Measurements from ENCODE around the gene ST3GAL2. TPM values are rescaled to one million over a fixed set of nuclear protein-coding genes. Genes with fewer than 3 reads are reported as not detected.
"Not testable (repeated sequence)": the region's sequence is repeated elsewhere in the genome, so short reads cannot be mapped to it uniquely, and the experiment has no call there.

Gene ST3GAL2
- total RNA-seq, 1 experiment from 2014 or later: 45.9 TPM

DNA sequence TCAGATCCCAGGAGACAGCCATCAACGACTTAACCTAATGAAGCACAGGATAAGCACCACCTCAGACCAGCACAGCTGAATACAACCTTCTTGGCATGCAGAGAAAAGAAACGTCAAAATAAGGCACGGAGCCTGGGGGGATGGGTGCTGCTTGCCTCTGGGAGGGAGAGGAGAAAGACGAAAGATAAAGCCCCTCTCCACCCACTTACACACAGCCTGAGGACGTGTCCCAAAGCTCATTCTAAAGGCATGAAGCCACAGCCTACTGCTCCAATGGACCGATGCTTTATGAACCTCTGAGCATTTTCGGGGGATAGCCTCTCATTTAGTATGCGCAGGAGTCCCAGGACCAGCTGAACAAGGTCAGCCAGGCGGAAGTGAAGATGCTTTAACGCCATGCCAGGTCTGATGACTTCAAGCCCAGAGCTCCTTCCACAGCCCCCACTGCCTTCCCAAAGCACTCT, 31.1 kb downstream of the ST3GAL2 start:
- Mint-ChIP-seq H3K4me1 (peaks cover 15 to 26% of the 10 kb centered on the region in 2 experiments), H3K27ac (peak overlapping the region; percentile 8 to 94 (median 21); a peak in 5 of 7 replicates), H3K4me3 (no peak overlapping the region), H3K36me3 (ENCODE audit: insufficient read depth in 1 of 3, low read depth in 3 of 3) (peaks cover 5 to 24% (median 15%) of the 10 kb centered on the region in 3 experiments; a peak in 6 of 7 replicates), H3K9me3 (peaks cover 0 to 2% of the 10 kb centered on the region in 2 experiments; a peak in 1 of 5 replicates), H3K27me3 (ENCODE audit: low read depth) (no peaks in the 10 kb centered on the region)
- peaks cover 2% of the 10 kb centered on the region for H3K79me1 ChIP-seq (ENCODE audit: insufficient read depth, low read depth, low read length, poor library complexity, severe bottlenecking)
- H2BK15ac ChIP-seq (ENCODE audit: low read depth, low read length): no peak overlapping the region
- H3K14ac ChIP-seq (ENCODE audit: insufficient read depth, low read length): no peak overlapping the region
- H3K23ac ChIP-seq (ENCODE audit: insufficient read length, low read depth, low read length): no peak overlapping the region
- no peak overlapping the region for H2BK120ac ChIP-seq (ENCODE audit: low read depth, low read length, poor library complexity, severe bottlenecking)
- no peak overlapping the region for H2BK20ac ChIP-seq (ENCODE audit: low read depth, low read length, poor library complexity, severe bottlenecking)
- no peak overlapping the region for H3K4me2 ChIP-seq (ENCODE audit: insufficient read depth, insufficient read length, low read length)
- H2AK5ac ChIP-seq (ENCODE audit: insufficient read length, low read length): no peak overlapping the region
- no peaks in the 10 kb centered on the region for H4K20me1 ChIP-seq (ENCODE audit: control insufficient read depth, insufficient read depth, insufficient read length)
- H4K91ac ChIP-seq (ENCODE audit: insufficient read length, low read depth, low read length): no peak overlapping the region
- H3K9ac ChIP-seq (ENCODE audit: extremely low read depth, insufficient read length, low read length): no peak overlapping the region
- H4K8ac ChIP-seq (replicated peaks; ENCODE audit: insufficient read length, low read depth, low read length): no peak overlapping the region
- H4K5ac ChIP-seq (ENCODE audit: insufficient read length, low read depth, low read length): no peak overlapping the region
- H3K79me2 ChIP-seq (ENCODE audit: insufficient read depth, low read length): no peaks in the 10 kb centered on the region; the same call in 1 of the 2 replicates
- H3K56ac ChIP-seq (ENCODE audit: insufficient read length, low read depth, low read length): no peak overlapping the region
- H3T11ph ChIP-seq (ENCODE audit: low read length): no peak overlapping the region
- H3K4me1 ChIP-seq (ENCODE audit: insufficient read depth, low read length): peaks cover 9% of the 10 kb centered on the region; the same call in 1 of the 2 replicates
- no CpG with 5 or more reads among the region's 10 CpGs for WGBS (ENCODE audit: extremely low coverage, insufficient read length, low lambda C conversion rate)
- no peaks in the 10 kb centered on the region for H3K23me2 ChIP-seq (ENCODE audit: insufficient read length, low read depth, low read length, poor library complexity, severe bottlenecking)
- H2BK12ac ChIP-seq (ENCODE audit: insufficient read length, low read depth, low read length): no peak overlapping the region
- no peak overlapping the region for H3K27ac ChIP-seq (ENCODE audit: insufficient read length, low read depth, low read length)
- H3K4ac ChIP-seq (ENCODE audit: low read depth, low read length): no peak overlapping the region
- no peak overlapping the region for H2BK5ac ChIP-seq (ENCODE audit: insufficient read length, low read length)
- H3K18ac ChIP-seq (ENCODE audit: insufficient read length, low read depth, low read length): no peak overlapping the region
- TF ChIP-seq, protein P1, sequence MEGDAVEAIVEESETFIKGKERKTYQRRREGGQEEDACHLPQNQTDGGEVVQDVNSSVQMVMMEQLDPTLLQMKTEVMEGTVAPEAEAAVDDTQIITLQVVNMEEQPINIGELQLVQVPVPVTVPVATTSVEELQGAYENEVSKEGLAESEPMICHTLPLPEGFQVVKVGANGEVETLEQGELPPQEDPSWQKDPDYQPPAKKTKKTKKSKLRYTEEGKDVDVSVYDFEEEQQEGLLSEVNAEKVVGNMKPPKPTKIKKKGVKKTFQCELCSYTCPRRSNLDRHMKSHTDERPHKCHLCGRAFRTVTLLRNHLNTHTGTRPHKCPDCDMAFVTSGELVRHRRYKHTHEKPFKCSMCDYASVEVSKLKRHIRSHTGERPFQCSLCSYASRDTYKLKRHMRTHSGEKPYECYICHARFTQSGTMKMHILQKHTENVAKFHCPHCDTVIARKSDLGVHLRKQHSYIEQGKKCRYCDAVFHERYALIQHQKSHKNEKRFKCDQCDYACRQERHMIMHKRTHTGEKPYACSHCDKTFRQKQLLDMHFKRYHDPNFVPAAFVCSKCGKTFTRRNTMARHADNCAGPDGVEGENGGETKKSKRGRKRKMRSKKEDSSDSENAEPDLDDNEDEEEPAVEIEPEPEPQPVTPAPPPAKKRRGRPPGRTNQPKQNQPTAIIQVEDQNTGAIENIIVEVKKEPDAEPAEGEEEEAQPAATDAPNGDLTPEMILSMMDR (conservative IDR thresholded peaks at IDR 0.05): no peak
- no peak overlapping the region for H2AFZ ChIP-seq (ENCODE audit: low read length)
- DNase-seq: no peak
- H3K27me3 ChIP-seq (ENCODE audit: insufficient read depth, low read length): no peaks in the 10 kb centered on the region
- no peaks in the 10 kb centered on the region for H3K9me3 ChIP-seq (ENCODE audit: control insufficient read depth, low read depth, low read length)

DNA sequence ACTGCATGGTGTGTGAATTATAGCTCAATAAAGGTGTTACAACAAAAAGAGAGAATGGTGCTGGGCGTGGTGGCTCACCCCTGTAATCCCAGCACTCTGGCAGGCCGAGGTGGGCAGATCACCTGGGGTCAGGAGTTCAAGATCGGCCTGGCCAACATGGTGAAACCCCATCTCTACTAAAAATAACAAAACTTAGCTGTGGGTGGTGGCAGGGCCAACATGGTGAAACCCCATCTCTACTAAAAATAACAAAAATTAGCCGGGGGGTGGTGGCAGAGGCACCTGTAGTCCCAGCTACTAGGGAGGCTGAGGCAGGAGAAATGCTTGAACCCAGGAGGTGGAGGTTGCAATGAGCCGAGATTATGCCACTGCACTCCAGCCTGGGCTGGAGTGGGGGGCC, 32.8 kb downstream of the ST3GAL2 start:
- not testable (repeated sequence) for H2BK5ac ChIP-seq (ENCODE audit: insufficient read length, low read length); H3K27ac ChIP-seq (ENCODE audit: insufficient read length, low read depth, low read length); H3K4me1 ChIP-seq (ENCODE audit: insufficient read depth, low read length); H3K79me1 ChIP-seq (ENCODE audit: insufficient read depth, low read depth, low read length, poor library complexity, severe bottlenecking); H2BK12ac ChIP-seq (ENCODE audit: insufficient read length, low read depth, low read length); H3K14ac ChIP-seq (ENCODE audit: insufficient read depth, low read length); H2AK5ac ChIP-seq (ENCODE audit: insufficient read length, low read length); H2BK15ac ChIP-seq (ENCODE audit: low read depth, low read length); H3K27ac Mint-ChIP-seq; H4K5ac ChIP-seq (ENCODE audit: insufficient read length, low read depth, low read length); H3K27me3 Mint-ChIP-seq (ENCODE audit: low read depth); DNase-seq; H2AFZ ChIP-seq (ENCODE audit: low read length); H3K9me3 Mint-ChIP-seq; H3K4me2 ChIP-seq (ENCODE audit: insufficient read depth, insufficient read length, low read length); H3K9me3 ChIP-seq (ENCODE audit: control insufficient read depth, low read depth, low read length); H4K8ac ChIP-seq (replicated peaks; ENCODE audit: insufficient read length, low read depth, low read length); H3K4me3 Mint-ChIP-seq; H4K91ac ChIP-seq (ENCODE audit: insufficient read length, low read depth, low read length); H3K23ac ChIP-seq (ENCODE audit: insufficient read length, low read depth, low read length); H4K20me1 ChIP-seq (ENCODE audit: control insufficient read depth, insufficient read depth, insufficient read length); H3K56ac ChIP-seq (ENCODE audit: insufficient read length, low read depth, low read length); H3K18ac ChIP-seq (ENCODE audit: insufficient read length, low read depth, low read length); H2BK120ac ChIP-seq (ENCODE audit: low read depth, low read length, poor library complexity, severe bottlenecking); H3K9ac ChIP-seq (ENCODE audit: extremely low read depth, insufficient read length, low read length); H3K4ac ChIP-seq (ENCODE audit: low read depth, low read length); H3K23me2 ChIP-seq (ENCODE audit: insufficient read length, low read depth, low read length, poor library complexity, severe bottlenecking); H3K27me3 ChIP-seq (ENCODE audit: insufficient read depth, low read length); H2BK20ac ChIP-seq (ENCODE audit: low read depth, low read length, poor library complexity, severe bottlenecking); H3K79me2 ChIP-seq (ENCODE audit: insufficient read depth, low read length); H3T11ph ChIP-seq (ENCODE audit: low read length)
- H3K36me3 Mint-ChIP-seq (ENCODE audit: insufficient read depth in 1 of 3, low read depth in 3 of 3): peaks cover 3 to 13% (median 12%) of the 10 kb centered on the region in 3 experiments; a peak in 6 of 7 replicates
- WGBS (ENCODE audit: extremely low coverage, insufficient read length, low lambda C conversion rate): no CpG with 5 or more reads among the region's 5 CpGs
- H3K4me1 Mint-ChIP-seq: peaks cover 20 to 31% of the 10 kb centered on the region in 2 experiments
